NCI-H510A (cell line): ENCODE results near the gene ADGRE3.
A peak's percentile ranks its signal among the peaks of the same experiment; 100 is the strongest.
"Not testable (repeated sequence)": the region's sequence is repeated elsewhere in the genome, so short reads cannot be mapped to it uniquely, and the experiment has no call there.

Experiments
- DNase-seq: peaks from one replicate; lab custom pipeline; 2025; lab: John Stamatoyannopoulos, UW

ADGRE3 gene

DNA sequence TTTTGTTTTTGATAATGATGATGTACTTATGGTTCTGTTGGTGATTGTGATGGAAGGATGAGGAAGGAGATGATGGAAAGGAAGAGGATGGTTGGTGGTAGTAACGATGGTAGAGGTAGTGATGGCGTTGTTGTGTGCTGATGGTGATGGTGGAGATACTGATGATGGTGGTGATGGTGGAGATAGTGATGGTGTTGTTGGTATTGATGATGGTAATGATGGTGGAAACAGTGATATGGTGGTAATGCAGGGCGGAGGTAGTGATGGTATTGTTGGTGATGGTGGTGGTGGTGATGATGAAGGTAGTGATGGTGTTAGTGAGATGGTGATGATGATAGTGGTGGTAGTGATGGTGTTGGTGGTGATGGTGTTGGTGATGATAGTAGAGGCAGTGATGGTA, 79.1 kb downstream of the ADGRE3 start:
- DNase-seq = no peak

DNA sequence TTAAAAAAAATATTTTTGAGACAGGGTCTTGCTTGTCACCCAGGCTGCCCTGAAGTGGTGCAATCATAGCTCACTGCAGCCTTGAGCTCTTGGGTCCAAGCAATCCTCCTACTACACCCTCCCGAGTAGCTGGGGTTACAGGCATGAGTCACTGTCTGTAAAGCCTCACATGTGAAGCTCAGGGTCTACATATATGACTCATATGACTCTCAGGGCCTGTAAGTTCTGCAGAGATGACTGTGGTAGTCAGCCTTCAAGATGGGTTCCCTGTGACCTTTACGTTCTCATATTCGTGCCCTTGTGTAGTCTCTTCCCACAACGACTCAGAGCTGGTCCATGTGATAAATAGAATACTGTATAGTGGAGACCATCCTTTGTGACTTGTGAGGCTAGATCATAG, 85.2 kb downstream of the ADGRE3 start:
- DNase-seq = not testable (repeated sequence)

DNA sequence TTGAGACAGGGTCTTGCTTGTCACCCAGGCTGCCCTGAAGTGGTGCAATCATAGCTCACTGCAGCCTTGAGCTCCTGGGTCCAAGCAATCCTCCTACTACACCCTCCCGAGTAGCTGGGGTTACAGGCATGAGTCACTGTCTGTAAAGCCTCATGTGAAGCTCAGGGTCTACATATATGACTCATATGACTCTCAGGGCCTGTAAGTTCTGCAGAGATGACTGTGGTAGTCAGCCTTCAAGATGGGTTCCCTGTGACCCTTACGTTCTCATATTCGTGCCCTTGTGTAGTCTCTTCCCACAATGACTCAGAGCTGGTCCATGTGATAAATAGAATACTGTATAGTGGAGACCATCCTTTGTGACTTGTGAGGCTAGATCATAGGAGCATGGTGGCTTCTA, 89.5 kb downstream of the ADGRE3 start:
- DNase-seq = not testable (repeated sequence)

DNA sequence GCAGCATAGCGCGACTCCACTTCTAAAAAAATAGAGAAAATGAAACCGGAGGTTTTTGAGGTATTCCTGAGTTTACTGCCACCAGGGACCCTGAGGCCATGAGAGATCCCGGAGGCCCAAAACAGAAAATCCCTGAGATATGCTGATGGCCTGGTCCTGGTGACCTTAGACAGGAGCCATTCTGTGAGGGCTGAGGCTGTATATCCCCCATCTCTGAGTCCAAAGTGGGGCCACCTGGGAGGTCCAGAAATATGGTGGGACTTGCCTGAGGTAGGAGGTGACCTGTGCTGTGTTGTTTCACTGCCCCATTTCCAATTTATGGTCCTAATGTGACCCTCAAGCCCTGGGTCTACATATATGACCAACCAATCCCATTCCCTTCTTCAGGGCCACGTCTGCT, 90.3 kb downstream of the ADGRE3 start:
- DNase-seq = not testable (repeated sequence)

DNA sequence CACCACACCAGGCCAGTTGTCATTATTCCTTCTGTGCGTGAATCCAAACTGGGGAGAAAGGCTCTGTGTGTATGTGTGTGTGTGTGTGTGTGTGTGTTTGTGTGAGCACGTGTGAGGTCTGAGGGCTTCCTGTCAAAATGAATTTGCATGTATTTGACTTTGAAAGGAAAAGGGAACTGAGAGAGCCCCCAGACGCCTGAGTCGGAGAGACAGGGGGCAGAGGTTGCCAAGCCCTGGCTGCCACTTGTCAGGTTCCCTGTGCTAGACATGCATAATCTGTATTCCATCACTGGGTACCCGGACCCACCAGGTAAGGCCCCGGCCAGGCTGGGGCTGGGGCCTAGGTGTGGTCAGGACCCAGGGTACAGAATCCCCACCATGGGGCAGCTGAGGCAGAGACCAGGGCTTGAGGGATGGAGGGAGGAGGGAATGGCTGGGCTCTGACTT, 91.7 kb downstream of the ADGRE3 start, which contains the start of gene CLEC17A:
Gene CLEC17A (plus strand): TSS at position 191 of the 447 bp plus-strand sequence. CDS start 77 bp downstream, at position 268.
- no peak for DNase-seq

DNA sequence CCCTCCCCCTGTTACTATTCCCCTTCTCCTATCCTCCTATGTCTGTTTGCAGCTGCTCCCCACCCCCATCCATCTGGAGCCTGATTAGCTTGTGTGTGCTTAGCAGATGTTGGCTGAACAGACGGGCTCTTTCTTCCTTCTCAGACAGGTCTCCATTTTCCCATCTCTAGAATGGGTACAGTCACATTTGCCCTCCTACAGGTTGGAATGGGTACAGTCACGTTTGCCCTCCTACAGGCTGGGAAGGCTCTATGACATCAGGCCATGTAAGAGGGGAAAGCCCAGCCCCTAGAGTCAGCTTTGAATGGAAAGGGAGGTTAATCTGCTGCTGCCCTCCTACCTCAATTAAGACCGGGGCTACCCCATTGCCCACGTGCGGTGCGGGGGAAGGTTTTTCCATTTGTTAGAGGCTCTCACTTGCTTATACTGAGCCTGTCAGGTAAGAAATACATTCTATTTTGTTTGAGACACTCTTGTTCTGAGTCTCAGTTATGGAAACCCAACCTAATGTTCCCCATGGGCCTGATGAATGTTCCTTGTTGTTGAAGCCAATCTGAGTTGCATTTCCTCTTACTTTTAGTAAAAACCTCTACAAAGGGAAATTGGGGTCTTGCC, 93.9 kb downstream of the ADGRE3 start:
- no peak for DNase-seq

DNA sequence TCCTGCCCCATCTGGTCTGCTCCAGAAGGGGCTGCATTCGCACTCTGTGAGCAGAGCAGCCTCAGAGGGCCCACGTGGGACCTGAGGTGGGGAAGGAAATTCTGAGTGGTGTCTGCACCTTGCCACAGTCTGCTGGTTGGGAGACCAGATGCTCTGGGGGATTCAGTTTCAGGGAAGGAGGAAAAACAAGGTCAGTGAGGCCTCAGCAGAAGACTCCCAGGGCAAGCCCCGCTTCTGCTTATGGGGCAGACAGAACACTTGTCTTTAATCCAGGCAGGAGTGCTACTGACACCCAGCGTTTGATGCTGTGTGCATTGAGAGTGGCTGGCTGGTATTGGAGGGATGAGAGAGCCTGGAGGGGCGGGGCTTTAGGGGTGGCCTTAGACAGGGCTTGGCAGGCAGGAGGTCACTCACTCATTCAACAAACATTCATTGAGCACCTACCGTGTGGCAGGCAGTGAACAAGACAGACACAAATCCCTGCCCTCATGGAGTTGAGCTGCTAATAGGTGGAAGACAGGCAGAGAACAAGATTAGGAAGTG, 96.7 kb downstream of the ADGRE3 start:
- DNase-seq = no peak

DNA sequence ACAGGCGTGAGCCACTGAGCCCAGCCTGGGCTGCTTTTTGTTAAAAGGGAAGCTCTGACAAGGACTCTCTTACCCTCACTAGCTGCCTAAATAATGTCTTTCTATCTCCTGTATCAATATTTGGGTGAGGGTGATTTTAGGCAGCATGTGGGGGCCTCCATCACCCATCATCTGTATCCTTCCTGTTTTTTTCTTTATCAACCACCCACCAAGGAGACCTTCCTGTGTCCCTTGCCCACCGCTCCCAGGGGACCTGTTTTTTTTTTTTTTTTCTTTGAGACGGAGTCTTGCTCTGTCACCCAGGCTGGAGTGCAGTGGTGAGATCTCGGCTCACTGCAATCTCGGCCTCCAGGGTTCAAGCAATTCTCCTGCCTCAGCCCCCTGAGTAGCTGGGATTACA, 97.4 kb downstream of the ADGRE3 start:
- DNase-seq = no peak

DNA sequence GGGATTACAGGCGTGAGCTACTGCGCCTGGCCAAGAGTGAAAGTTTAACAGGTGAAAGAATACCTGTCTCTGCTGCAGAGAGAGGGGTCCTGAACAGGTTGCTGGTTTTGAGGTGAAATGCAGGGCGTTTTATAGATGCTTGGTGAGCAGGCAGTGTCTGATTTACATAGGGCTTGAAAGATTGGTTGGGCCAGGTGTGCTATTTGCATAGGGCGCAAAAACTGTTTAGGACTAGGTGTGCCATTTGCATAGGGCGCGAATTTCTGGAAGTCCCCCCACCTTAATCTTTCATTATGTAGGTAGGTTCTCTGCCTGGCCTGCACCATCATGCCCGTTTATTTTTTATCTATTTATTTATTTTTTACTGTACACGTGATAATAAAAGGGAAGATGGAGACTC, 98.3 kb downstream of the ADGRE3 start:
- DNase-seq = no peak

DNA sequence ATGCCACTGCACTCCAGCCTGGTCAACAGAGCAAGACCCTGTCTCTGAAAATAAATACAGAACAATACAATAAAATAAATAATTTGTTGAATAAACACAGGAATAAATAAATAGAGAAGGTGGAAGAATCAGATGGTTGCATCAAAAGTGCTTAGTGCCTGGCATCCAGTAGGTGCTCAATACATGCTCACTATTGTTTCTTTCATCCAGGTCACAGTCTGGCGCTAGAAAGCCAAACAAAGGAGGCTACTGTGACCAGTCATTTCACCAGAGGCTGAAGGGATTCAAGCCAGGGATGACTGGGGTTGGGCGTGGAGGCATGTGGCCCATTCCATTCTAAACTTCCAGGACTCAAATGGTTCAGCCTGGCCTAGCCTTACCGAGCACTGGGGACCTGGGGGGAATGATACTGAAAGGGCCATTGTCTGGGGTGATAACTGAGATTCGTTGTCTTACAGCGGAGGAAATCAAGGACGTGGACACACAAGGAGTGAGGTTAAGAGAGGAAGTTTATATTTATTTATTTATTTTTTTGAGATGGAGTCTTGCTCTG, 99.1 kb downstream of the ADGRE3 start:
- no peak for DNase-seq

DNA sequence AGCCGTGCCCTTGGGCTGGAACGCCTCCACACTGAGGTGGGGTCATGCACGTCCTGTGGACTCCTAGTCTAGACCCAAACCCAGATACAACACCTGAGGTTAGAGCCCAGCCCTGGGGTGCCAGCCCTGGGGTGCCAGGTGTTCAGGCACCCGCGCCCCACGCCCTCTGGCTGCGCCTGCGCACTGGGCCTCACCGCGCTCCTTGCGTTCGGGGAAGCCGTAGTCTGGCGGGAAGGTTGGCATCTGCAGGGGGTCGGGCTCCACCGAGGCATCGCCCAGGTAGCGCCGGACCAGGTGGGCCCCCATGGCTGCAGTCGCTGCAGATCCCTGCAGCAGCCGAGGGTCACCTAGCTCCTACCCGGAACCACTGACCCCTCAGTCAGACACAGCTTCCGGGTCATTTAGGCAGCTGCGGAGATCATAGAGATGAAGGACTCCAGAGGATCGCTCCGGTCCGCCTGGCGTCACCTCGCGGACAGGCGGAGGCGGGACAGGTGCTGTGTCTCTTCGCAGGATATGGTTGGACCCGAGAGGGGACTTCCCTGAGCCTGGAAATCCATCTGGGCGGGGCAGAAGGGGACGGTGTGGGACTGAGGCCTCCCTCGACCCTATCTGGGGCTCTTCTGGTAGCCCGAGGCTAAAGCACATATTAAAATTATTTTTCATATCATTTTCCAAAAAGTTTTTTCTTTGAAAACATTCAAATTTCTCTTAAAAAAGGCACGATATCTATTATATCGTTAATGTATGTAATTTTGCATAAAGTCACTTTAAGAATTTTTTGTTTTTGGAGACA, 102.8 kb downstream of the ADGRE3 start, which contains the start of gene NDUFB7:
Gene NDUFB7 (minus strand): TSS at position 372 of the 796 bp plus-strand sequence. CDS start 66 bp downstream, at position 306.
- DNase-seq = peak; percentile 95

DNA sequence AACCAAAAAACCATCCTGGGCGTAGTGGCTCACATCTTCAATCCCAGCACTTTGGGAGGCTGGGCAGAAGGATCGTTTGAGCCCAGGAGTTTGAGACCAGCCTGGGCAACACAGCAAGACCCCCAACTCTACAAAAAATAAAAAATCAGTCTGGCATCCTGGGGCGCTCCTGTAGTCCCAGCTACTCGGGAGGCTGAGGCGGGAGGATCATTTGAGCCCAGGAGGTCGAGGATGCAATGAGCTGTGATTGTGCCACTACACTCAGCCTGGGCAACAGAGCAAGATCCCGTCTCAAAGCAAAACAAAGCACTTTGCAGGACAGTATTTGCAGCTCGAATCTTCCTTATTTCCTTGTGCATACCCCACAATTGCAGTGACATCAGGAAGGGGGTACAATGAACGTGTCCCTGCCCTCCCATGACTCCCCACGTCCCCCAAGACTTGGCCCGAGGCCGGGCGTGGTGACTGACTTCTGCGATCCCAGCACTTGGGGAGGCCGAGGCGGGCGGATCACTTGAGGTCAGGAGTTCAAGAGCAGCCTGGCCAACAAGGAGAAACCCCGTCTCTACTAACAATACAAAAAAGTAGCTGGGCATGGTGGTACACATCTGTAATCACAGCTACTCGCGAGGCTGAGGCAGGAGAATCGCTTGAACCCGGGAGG, 103.6 kb downstream of the ADGRE3 start:
- no peak for DNase-seq
